PC-9 (cell line): ENCODE results near the gene CDH13. TPM values are rescaled to one million over a fixed set of nuclear protein-coding genes. Genes with fewer than 3 reads are reported as not detected.

Source experiments
- BruUV-seq: library from RNA; stranded (reverse); fragments of 400-500 nt; replicated peaks from 2 replicates; lab custom pipeline; 2021; lab: Mats Ljungman, UMichigan
- CTCF ChIA-PET: fragments of 300-600 bp; sonication (Branson Sonifier 250); formaldehyde crosslinking; loops from one replicate; lab custom pipeline; 2022; ENCODE audit warnings: antibody characterized with exemption; lab: Charles Lee
- POLR2A ChIA-PET: fragments of 300-600 bp; sonication (Branson Sonifier 250); formaldehyde crosslinking; loops from one replicate; lab custom pipeline; 2022; ENCODE audit warnings: antibody characterized with exemption; ENCODE audit not compliant: unreplicated experiment; lab: Charles Lee
- DNase-seq, 2 experiments: peaks; one replicate each; pipeline versions ENCODE4 v3.0.0 to v3.0.0-alpha.2; 2015 to 2022; ENCODE audit warnings: mixed read lengths in 1 of 2
- H2AFZ ChIP-seq: fragments of 200-600 bp; sonication (generic); 2 replicates; pipeline ENCODE4 v1.8.1; 2017; ENCODE audit warnings: antibody characterized with exemption
- H3F3A ChIP-seq: fragments of 200-600 bp; sonication (generic); 2 replicates; pipeline ENCODE4 v1.8.1; 2017; ENCODE audit warnings: antibody characterized with exemption, mild to moderate bottlenecking, low read depth; ENCODE audit not compliant: insufficient read depth
- H3K27ac ChIP-seq: fragments of 200-600 bp; sonication (generic); 2 replicates; pipeline ENCODE4 v1.6.1; 2016; ENCODE audit warnings: mixed run types
- H3K27me3 ChIP-seq: fragments of 200-600 bp; sonication (generic); 2 replicates; pipeline ENCODE4 v1.6.1; 2016; ENCODE audit warnings: low read depth, mixed run types; ENCODE audit not compliant: insufficient read depth
- H3K36me3 ChIP-seq: fragments of 200-600 bp; sonication (generic); 2 replicates; pipeline ENCODE4 v1.6.1; 2016; ENCODE audit warnings: low read depth, mixed run types
- H3K4me1 ChIP-seq: fragments of 200-600 bp; sonication (generic); replicated peaks from 2 replicates; pipeline ENCODE4 v1.6.1; 2016; ENCODE audit warnings: mixed run types; ENCODE audit not compliant: insufficient read depth
- H3K4me2 ChIP-seq: fragments of 200-600 bp; sonication (generic); 2 replicates; pipeline ENCODE4 v1.6.1; 2017; ENCODE audit warnings: mixed run types
- H3K4me3 ChIP-seq: fragments of 200-600 bp; sonication (generic); 2 replicates; pipeline ENCODE4 v1.6.1; 2016; ENCODE audit warnings: mixed run types
- H3K79me2 ChIP-seq: fragments of 200-600 bp; sonication (generic); 2 replicates; pipeline ENCODE4 v1.6.1; 2017; ENCODE audit warnings: low read depth, mixed run types
- H3K9me2 ChIP-seq: fragments of 200-600 bp; sonication (generic); 2 replicates; pipeline ENCODE4 v1.8.1; 2017; ENCODE audit warnings: mild to moderate bottlenecking; ENCODE audit not compliant: insufficient read depth
- H3K9me3 ChIP-seq: fragments of 200-600 bp; sonication (generic); 2 replicates; pipeline ENCODE4 v1.8.1; 2016; ENCODE audit warnings: low read depth; ENCODE audit not compliant: insufficient read depth
- H4K20me1 ChIP-seq: fragments of 200-600 bp; sonication (generic); 2 replicates; pipeline ENCODE4 v1.8.1; 2017; ENCODE audit not compliant: insufficient read depth
- CTCF ChIP-seq: fragments of 200-600 bp; sonication (generic); conservative IDR thresholded peaks from 2 replicates; pipeline ENCODE4 v1.6.1; 2017; ENCODE audit warnings: mixed run types, antibody characterized with exemption, mild to moderate bottlenecking, moderate library complexity
- EZH2 ChIP-seq: fragments of 200-600 bp; sonication (generic); IDR thresholded peaks from 2 replicates; pipeline ENCODE4 v1.8.0; 2017; ENCODE audit warnings: antibody characterized with exemption, low read depth
- intact Hi-C: fragments of 100-400 bp; cut with micrococcal nuclease; formaldehyde crosslinking; loops from one replicate; pipeline ENCODE4 v1.10.0; 2022; ENCODE audit not compliant: unreplicated experiment
- total RNA-seq: library from RNA; stranded (reverse); gene quantifications from 2 replicates; pipeline ENCODE4 v1.2.3, GENCODE V29; 2021

Gene CDH13
- total RNA-seq, 1 experiment from 2014 or later, result 0.24 TPM

GRCh38 chr16:82993415-82993814 is 366.6 kb downstream of the CDH13 start:
- Histone ChIP-seq H3K4me3 (no peak overlapping the region), H3K9me2 (no peaks in the 10 kb centered on the region), H3K27me3 (no peaks in the 10 kb centered on the region), H3F3A (no peaks in the 10 kb centered on the region), H3K4me1 (no peaks in the 10 kb centered on the region), H4K20me1 (no peaks in the 10 kb centered on the region), H3K27ac (no peak overlapping the region), H3K36me3 (no peaks in the 10 kb centered on the region), H3K4me2 (no peak overlapping the region), H3K9me3 (no peaks in the 10 kb centered on the region), H3K79me2 (no peaks in the 10 kb centered on the region), H2AFZ (no peak overlapping the region)
- ChIA-PET CTCF (no interaction called here), POLR2A (no interaction called here)
- DNase-seq, result no peak
- no TSS peak for BruUV-seq
- TF ChIP-seq EZH2 (no peak), CTCF (no peak)
- intact Hi-C loops, result no loop called here

- H3K9me3 ChIP-seq, result no peaks in the 10 kb centered on the region
- ChIA-PET CTCF (no interaction called here), POLR2A (no interaction called here)
- H3K27ac ChIP-seq, result no peak overlapping the region
- no peak for DNase-seq
- H3K27me3 ChIP-seq, result no peaks in the 10 kb centered on the region
- TF ChIP-seq EZH2 (no peak), CTCF (no peak)
- H2AFZ ChIP-seq, result no peak overlapping the region
- intact Hi-C loops, result no loop called here
- no TSS peak for BruUV-seq
- H4K20me1 ChIP-seq, result no peaks in the 10 kb centered on the region
- no peaks in the 10 kb centered on the region for H3K79me2 ChIP-seq
- no peaks in the 10 kb centered on the region for H3F3A ChIP-seq
- no peak overlapping the region for H3K4me3 ChIP-seq
- H3K4me2 ChIP-seq, result no peak overlapping the region
- no peaks in the 10 kb centered on the region for H3K4me1 ChIP-seq
- no peaks in the 10 kb centered on the region for H3K36me3 ChIP-seq
- H3K9me2 ChIP-seq, result no peaks in the 10 kb centered on the region
Measured at GRCh38 chr16:82993926-82994325, 367.2 kb downstream of the CDH13 start.

GRCh38 chr16:82995286-82995923 is 368.6 kb downstream of the CDH13 start:
- TF ChIP-seq CTCF (no peak), EZH2 (no peak)
- Histone ChIP-seq H3K9me3 (no peaks in the 10 kb centered on the region), H3K9me2 (no peaks in the 10 kb centered on the region), H3K4me1 (no peaks in the 10 kb centered on the region), H3K4me2 (no peak overlapping the region), H3K36me3 (no peaks in the 10 kb centered on the region), H3K27me3 (no peaks in the 10 kb centered on the region), H3K4me3 (no peak overlapping the region), H3K79me2 (no peaks in the 10 kb centered on the region), H3K27ac (no peak overlapping the region), H2AFZ (no peak overlapping the region), H4K20me1 (no peaks in the 10 kb centered on the region), H3F3A (no peaks in the 10 kb centered on the region)
- ChIA-PET POLR2A (no interaction called here), CTCF (no interaction called here)
- intact Hi-C loops, result no loop called here
- BruUV-seq, result no TSS peak
- DNase-seq, result no peak
